ENCODE results near the gene EXTL2. TPM values are rescaled to one million over a fixed set of nuclear protein-coding genes. Genes with fewer than 3 reads are reported as not detected.

Gene EXTL2
- polyA plus RNA-seq, 2 of the 4 experiments (the other 2 are of a cell fraction) = 9.4 to 22.4 TPM

- POLR2A ChIA-PET = no interaction called here
- H3K4me2 ChIP-seq = no peak overlapping the region
- 93% methylated on average over 1 of the region's 1 CpG for WGBS (ENCODE audit: missing lambda C conversion rate)
- H3K9me3 ChIP-seq = no peaks in the 10 kb centered on the region
- H3K4me3 ChIP-seq = no peak overlapping the region
- FAIRE-seq = no peak
- TF ChIP-seq CEBPB (IDR thresholded peaks at IDR 0.05) (no peak), ZC3H11A (IDR thresholded peaks at IDR 0.05) (no peak), HDAC2 (IDR thresholded peaks at IDR 0.05) (no peak), MAX (IDR thresholded peaks at IDR 0.05) (no peak), CHD4 (IDR thresholded peaks at IDR 0.05; ENCODE audit: borderline replicate concordance) (no peak), ZSCAN20 (CRISPR knock-in tag; IDR thresholded peaks at IDR 0.05) (no peak), RNF2 (IDR thresholded peaks at IDR 0.05; ENCODE audit: borderline replicate concordance, low read depth) (no peak), HEYL (CRISPR knock-in tag; IDR thresholded peaks at IDR 0.05) (no peak), JUNB (IDR thresholded peaks at IDR 0.05) (no peak), RAD21 (conservative IDR thresholded peaks at IDR 0.05 in 1 of 2, IDR thresholded peaks at IDR 0.05 in 1 of 2) (no peak), BHLHE40 (IDR thresholded peaks at IDR 0.05; ENCODE audit: low read depth, low read length) (no peak), NPAS2 (CRISPR knock-in tag; IDR thresholded peaks at IDR 0.05; ENCODE audit: borderline replicate concordance) (no peak), E2F6 (IDR thresholded peaks at IDR 0.05; ENCODE audit: borderline replicate concordance, low read depth) (no peak), FOSB (CRISPR knock-in tag; IDR thresholded peaks at IDR 0.05) (no peak), CBX2 (IDR thresholded peaks at IDR 0.05; ENCODE audit: borderline replicate concordance, low read depth) (no peak), GATA3 (IDR thresholded peaks at IDR 0.05; ENCODE audit: borderline replicate concordance) (no peak), MYC (IDR thresholded peaks at IDR 0.05; ENCODE audit: borderline replicate concordance, low read length) (no peak)
- TF ChIP-seq, protein P1, sequence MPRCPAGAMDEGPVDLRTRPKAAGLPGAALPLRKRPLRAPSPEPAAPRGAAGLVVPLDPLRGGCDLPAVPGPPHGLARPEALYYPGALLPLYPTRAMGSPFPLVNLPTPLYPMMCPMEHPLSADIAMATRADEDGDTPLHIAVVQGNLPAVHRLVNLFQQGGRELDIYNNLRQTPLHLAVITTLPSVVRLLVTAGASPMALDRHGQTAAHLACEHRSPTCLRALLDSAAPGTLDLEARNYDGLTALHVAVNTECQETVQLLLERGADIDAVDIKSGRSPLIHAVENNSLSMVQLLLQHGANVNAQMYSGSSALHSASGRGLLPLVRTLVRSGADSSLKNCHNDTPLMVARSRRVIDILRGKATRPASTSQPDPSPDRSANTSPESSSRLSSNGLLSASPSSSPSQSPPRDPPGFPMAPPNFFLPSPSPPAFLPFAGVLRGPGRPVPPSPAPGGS (IDR thresholded peaks at IDR 0.05) = no peak
- ATAC-seq = no peak
- no peak for DNase-seq (ENCODE audit: low read depth in 1 of 2, low spot score in 1 of 2)
- H3K4me1 ChIP-seq = no peaks in the 10 kb centered on the region
- H3K27ac ChIP-seq = no peak overlapping the region
- CTCF ChIA-PET = no interaction called here
These were observed 48.9 kb upstream of the EXTL2 start for GRCh38 chr1:100943533-100943932.

DNA sequence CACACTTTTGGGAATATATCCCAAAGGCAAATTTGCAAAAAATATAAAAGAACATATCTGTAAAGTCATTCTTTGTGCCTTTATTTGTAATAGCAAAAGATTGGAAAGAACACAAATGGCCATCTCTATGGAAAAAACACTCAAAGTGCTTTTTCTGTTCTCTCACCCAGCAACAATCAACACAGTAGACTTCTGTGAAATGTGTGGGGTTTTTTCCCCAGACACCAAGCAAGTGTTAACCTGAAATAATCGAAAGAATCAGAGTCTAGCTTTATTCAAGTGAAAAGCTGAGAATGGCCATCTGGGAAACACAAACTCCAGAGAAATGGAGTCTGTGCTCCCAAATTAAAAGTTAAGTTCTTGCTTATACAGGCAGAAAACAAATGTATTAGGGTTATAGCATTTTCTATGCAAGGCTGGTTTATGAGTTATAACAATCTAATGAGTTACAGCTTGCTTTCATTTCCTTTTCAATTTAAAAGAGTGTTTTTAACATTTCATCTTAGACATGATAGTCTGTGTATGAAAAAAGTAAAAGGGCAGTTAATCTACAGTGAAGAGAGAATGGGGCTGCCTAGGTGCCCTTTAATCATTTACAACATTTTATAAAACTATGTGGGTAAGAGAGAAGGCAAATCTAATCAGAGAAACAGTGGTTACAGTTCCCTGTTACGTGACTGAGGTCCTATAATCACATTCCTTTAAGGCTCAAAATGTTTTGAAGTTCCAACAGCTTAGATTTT, 47.8 kb upstream of the EXTL2 start:
- no peak overlapping the region for H3K4me3 ChIP-seq
- no peak for DNase-seq (ENCODE audit: low read depth in 1 of 2, low spot score in 1 of 2)
- H3K4me2 ChIP-seq = no peak overlapping the region
- FAIRE-seq = no peak
- no peaks in the 10 kb centered on the region for H3K4me1 ChIP-seq
- ATAC-seq = no peak
- H3K9me3 ChIP-seq = no peaks in the 10 kb centered on the region
- POLR2A ChIA-PET = no interaction called here
- CTCF ChIA-PET = interaction anchor here (2.3 kb wide), 1 partner anchor 346 kb away, joined by 7 read pairs; no protein-coding TSS in a partner anchor
- no peak overlapping the region for H3K27ac ChIP-seq
- WGBS (ENCODE audit: missing lambda C conversion rate) = 100% methylated on average over 2 of the region's 2 CpGs
- TF ChIP-seq REST (IDR thresholded peaks at IDR 0.05) = no peak
- no peak for TF ChIP-seq HOXB5 (CRISPR knock-in tag; IDR thresholded peaks at IDR 0.05)
- no peak for TF ChIP-seq RCOR1 (IDR thresholded peaks at IDR 0.05; ENCODE audit: low read depth, low read length)
- TF ChIP-seq NFE2L2 (conservative IDR thresholded peaks at IDR 0.05; ENCODE audit: low read length) = no peak
- TF ChIP-seq, protein P2, sequence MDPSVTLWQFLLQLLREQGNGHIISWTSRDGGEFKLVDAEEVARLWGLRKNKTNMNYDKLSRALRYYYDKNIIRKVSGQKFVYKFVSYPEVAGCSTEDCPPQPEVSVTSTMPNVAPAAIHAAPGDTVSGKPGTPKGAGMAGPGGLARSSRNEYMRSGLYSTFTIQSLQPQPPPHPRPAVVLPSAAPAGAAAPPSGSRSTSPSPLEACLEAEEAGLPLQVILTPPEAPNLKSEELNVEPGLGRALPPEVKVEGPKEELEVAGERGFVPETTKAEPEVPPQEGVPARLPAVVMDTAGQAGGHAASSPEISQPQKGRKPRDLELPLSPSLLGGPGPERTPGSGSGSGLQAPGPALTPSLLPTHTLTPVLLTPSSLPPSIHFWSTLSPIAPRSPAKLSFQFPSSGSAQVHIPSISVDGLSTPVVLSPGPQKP (IDR thresholded peaks at IDR 0.05; ENCODE audit: low read depth, low read length) = no peak
- TF ChIP-seq ZNF302 (CRISPR knock-in tag; IDR thresholded peaks at IDR 0.05) = no peak
- TF ChIP-seq CHD2 (IDR thresholded peaks at IDR 0.05; ENCODE audit: low read length, partially characterized antibody) = no peak
- no peak for TF ChIP-seq HDAC2 (IDR thresholded peaks at IDR 0.05)
- TF ChIP-seq RARB (CRISPR knock-in tag; IDR thresholded peaks at IDR 0.05) = no peak
- TF ChIP-seq EP300 (IDR thresholded peaks at IDR 0.05) = no peak
- no peak for TF ChIP-seq BHLHE40 (IDR thresholded peaks at IDR 0.05; ENCODE audit: low read depth, low read length)
- no peak for TF ChIP-seq CHD4 (IDR thresholded peaks at IDR 0.05; ENCODE audit: borderline replicate concordance)
- no peak for TF ChIP-seq RAD21 (conservative IDR thresholded peaks at IDR 0.05 in 1 of 2, IDR thresholded peaks at IDR 0.05 in 1 of 2)
- no peak for TF ChIP-seq HMGXB4 (CRISPR knock-in tag; IDR thresholded peaks at IDR 0.05; ENCODE audit: borderline replicate concordance)
